OCI-LY1 (cell line): ENCODE results near the gene CNTNAP2.
"Not testable (repeated sequence)": the region's sequence is repeated elsewhere in the genome, so short reads cannot be mapped to it uniquely, and the experiment has no call there.

Experiments used
- EZH2 ChIP-seq: fragments of 200-600 bp; sonication (generic), shearing (Covaris generic); IDR thresholded peaks from 2 replicates; pipeline ENCODE4 v1.8.0; 2017; ENCODE audit warnings: borderline replicate concordance, mixed run types, mild to moderate bottlenecking, antibody characterized with exemption, low read length, moderate library complexity, mixed read lengths
- TF ChIP-seq, protein P1 (sequence below): fragments of 200-600 bp; sonication (generic), shearing (Covaris generic); IDR thresholded peaks from 2 replicates; pipeline ENCODE4 v1.5.1; 2017; ENCODE audit warnings: mild to moderate bottlenecking, antibody characterized with exemption, low read length, moderate library complexity, mixed read lengths

DNA sequence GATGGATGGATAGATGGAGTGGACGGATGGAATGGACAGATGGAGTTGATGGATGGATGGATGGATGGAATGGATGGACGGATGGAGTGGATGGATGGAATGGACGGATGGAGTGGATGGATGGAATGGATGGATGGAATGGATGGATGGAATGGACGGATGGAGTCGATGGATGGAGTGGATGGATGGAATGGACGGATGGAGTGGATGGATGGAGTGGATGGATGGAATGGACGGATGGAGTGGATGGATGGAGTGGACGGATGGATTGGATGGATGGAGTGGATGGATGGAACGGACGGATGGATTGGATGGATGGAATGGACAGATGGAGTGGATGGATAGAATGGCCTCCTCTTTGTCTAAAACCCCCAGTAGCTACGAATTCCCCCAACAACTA lies 2214.9 kb downstream of the CNTNAP2 start:
- TF ChIP-seq, protein P1, sequence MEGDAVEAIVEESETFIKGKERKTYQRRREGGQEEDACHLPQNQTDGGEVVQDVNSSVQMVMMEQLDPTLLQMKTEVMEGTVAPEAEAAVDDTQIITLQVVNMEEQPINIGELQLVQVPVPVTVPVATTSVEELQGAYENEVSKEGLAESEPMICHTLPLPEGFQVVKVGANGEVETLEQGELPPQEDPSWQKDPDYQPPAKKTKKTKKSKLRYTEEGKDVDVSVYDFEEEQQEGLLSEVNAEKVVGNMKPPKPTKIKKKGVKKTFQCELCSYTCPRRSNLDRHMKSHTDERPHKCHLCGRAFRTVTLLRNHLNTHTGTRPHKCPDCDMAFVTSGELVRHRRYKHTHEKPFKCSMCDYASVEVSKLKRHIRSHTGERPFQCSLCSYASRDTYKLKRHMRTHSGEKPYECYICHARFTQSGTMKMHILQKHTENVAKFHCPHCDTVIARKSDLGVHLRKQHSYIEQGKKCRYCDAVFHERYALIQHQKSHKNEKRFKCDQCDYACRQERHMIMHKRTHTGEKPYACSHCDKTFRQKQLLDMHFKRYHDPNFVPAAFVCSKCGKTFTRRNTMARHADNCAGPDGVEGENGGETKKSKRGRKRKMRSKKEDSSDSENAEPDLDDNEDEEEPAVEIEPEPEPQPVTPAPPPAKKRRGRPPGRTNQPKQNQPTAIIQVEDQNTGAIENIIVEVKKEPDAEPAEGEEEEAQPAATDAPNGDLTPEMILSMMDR = not testable (repeated sequence)
- TF ChIP-seq EZH2 = not testable (repeated sequence)
